Neural cell (in vitro differentiated cells): ENCODE results near the gene PLAC8L1.

Experiments used
- EZH2 ChIP-seq: fragments of 200-600, 300-800 bp; shearing (Covaris generic), sonication (generic); IDR thresholded peaks from 2 replicates; pipeline ENCODE4 v1.6.1; 2014; ENCODE audit warnings: antibody characterized with exemption, low read length, borderline replicate concordance, mild to moderate bottlenecking; ENCODE audit not compliant: insufficient read depth, poor library complexity, severe bottlenecking
- POLR2AphosphoS5 ChIP-seq: IDR thresholded peaks from 2 replicates; pipeline ENCODE4 v1.6.1; 2012
- SMC3 ChIP-seq: fragments of 450-650 bp; conservative IDR thresholded peaks from 2 replicates; pipeline ENCODE4 v1.6.1; 2014; ENCODE audit warnings: antibody characterized with exemption, mild to moderate bottlenecking, moderate library complexity; ENCODE audit not compliant: poor library complexity
- TF ChIP-seq, protein P1 (sequence below): fragments of 450-650 bp; IDR thresholded peaks from 2 replicates; pipeline ENCODE4 v1.5.1; 2014; ENCODE audit warnings: antibody characterized with exemption, mild to moderate bottlenecking, moderate library complexity; ENCODE audit not compliant: poor library complexity, severe bottlenecking

DNA sequence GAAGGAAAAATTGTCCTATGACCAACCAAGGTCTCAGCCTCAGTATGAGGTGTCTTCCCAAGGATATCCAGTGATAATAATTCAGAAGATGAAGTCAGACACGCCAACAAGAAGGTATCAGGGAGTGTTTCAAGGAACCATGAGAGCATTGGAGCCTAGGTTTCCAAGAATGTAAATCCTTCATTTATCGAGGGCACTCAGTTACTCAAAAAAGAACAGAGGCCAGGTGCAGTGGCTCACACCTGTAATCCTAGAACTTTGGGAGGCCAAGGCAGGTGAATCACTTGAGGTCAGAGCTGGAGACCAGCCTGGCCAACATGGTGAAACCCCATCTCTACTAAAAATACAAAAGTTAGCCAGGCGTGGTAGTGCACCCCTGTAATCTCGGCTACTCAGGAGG lies 70.8 kb downstream of the PLAC8L1 start:
- TF ChIP-seq POLR2AphosphoS5 = no peak
- TF ChIP-seq, protein P1, sequence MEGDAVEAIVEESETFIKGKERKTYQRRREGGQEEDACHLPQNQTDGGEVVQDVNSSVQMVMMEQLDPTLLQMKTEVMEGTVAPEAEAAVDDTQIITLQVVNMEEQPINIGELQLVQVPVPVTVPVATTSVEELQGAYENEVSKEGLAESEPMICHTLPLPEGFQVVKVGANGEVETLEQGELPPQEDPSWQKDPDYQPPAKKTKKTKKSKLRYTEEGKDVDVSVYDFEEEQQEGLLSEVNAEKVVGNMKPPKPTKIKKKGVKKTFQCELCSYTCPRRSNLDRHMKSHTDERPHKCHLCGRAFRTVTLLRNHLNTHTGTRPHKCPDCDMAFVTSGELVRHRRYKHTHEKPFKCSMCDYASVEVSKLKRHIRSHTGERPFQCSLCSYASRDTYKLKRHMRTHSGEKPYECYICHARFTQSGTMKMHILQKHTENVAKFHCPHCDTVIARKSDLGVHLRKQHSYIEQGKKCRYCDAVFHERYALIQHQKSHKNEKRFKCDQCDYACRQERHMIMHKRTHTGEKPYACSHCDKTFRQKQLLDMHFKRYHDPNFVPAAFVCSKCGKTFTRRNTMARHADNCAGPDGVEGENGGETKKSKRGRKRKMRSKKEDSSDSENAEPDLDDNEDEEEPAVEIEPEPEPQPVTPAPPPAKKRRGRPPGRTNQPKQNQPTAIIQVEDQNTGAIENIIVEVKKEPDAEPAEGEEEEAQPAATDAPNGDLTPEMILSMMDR = no peak
- no peak for TF ChIP-seq EZH2
- TF ChIP-seq SMC3 = no peak
